HEK293T (cell line): ENCODE results near the gene YPEL2.

Experiments
- BHLHE40 ChIP-seq: fragments of 450-650 bp; IDR thresholded peaks from 2 replicates; pipeline ENCODE4 v1.6.1; 2016; ENCODE audit warnings: mild to moderate bottlenecking, moderate library complexity, borderline replicate concordance
- ELF4 ChIP-seq: fragments of 450-650 bp; IDR thresholded peaks from 2 replicates; pipeline ENCODE4 v1.6.1; 2017; ENCODE audit warnings: antibody characterized with exemption
- FOXA1 ChIP-seq: fragments of 450-650 bp; IDR thresholded peaks from 2 replicates; pipeline ENCODE4 v1.6.1; 2016; ENCODE audit warnings: mild to moderate bottlenecking
- FOXM1 ChIP-seq: fragments of 450-650 bp; IDR thresholded peaks from 2 replicates; pipeline ENCODE4 v1.6.1; 2017; ENCODE audit warnings: mild to moderate bottlenecking, borderline replicate concordance
- HDGF ChIP-seq: fragments of 450-650 bp; IDR thresholded peaks from 2 replicates; pipeline ENCODE4 v1.6.1; 2017; ENCODE audit warnings: antibody characterized with exemption, borderline replicate concordance
- SP1 ChIP-seq: fragments of 450-650 bp; IDR thresholded peaks from 2 replicates; pipeline ENCODE4 v1.6.1; 2017
- SUZ12 ChIP-seq: fragments of 450-650 bp; IDR thresholded peaks from 2 replicates; pipeline ENCODE4 v1.6.1; 2016; ENCODE audit warnings: mild to moderate bottlenecking

- TF ChIP-seq FOXM1 = no peak
- TF ChIP-seq BHLHE40 = no peak
- no peak for TF ChIP-seq SUZ12
- no peak for TF ChIP-seq ELF4
- no peak for TF ChIP-seq HDGF
- no peak for TF ChIP-seq FOXA1
- no peak for TF ChIP-seq SP1
Observed at GRCh38 chr17:59362811-59363205, 31.4 kb downstream of the YPEL2 start.
